DOHH2 (cell line): Measurements from ENCODE around the gene SHQ1.
"Not testable (repeated sequence)": the region's sequence is repeated elsewhere in the genome, so short reads cannot be mapped to it uniquely, and the experiment has no call there.

Source experiments
- H3F3A ChIP-seq: fragments of 200-600 bp; sonication (generic), shearing (Covaris generic); 2 replicates; pipeline ENCODE4 v1.6.0; 2016; ENCODE audit warnings: antibody characterized with exemption, mild to moderate bottlenecking; ENCODE audit not compliant: control insufficient read depth, insufficient read depth
- H3K27ac ChIP-seq: fragments of 200-600 bp; sonication (generic); 2 replicates; pipeline ENCODE4 v1.5.1; 2014; ENCODE audit warnings: low read depth, mild to moderate bottlenecking, low read length, moderate library complexity
- H3K27me3 ChIP-seq: fragments of 200-600 bp; sonication (generic); 2 replicates; pipeline ENCODE4 v1.6.1; 2014; ENCODE audit warnings: mild to moderate bottlenecking, low read length, mixed read lengths; ENCODE audit not compliant: control insufficient read depth
- H3K36me3 ChIP-seq: fragments of 200-600 bp; sonication (generic); 2 replicates; pipeline ENCODE4 v1.6.1; 2014; ENCODE audit warnings: mild to moderate bottlenecking, low read length, moderate library complexity, mixed read lengths; ENCODE audit not compliant: control insufficient read depth
- H3K4me1 ChIP-seq: fragments of 200-600 bp; sonication (generic); 2 replicates; pipeline ENCODE4 v1.6.1; 2014; ENCODE audit warnings: mild to moderate bottlenecking, low read length, mixed read lengths; ENCODE audit not compliant: control insufficient read depth
- H3K4me2 ChIP-seq: fragments of 200-600 bp; sonication (generic); 2 replicates; pipeline ENCODE4 v1.6.0; 2014; ENCODE audit warnings: mild to moderate bottlenecking, low read length, moderate library complexity
- H3K4me3 ChIP-seq: fragments of 200-600 bp; sonication (generic); 2 replicates; pipeline ENCODE4 v1.5.1; 2014; ENCODE audit warnings: mild to moderate bottlenecking, low read length, mixed read lengths
- H3K79me2 ChIP-seq: fragments of 200-600 bp; sonication (generic); 2 replicates; pipeline ENCODE4 v1.6.1; 2014; ENCODE audit warnings: mild to moderate bottlenecking, low read length, mixed read lengths; ENCODE audit not compliant: control insufficient read depth
- H3K9me2 ChIP-seq: fragments of 200-600 bp; sonication (generic); replicated peaks from 2 replicates; pipeline ENCODE4 v1.6.1; 2014; ENCODE audit warnings: mild to moderate bottlenecking, low read length, mixed read lengths; ENCODE audit not compliant: control insufficient read depth
- H3K9me3 ChIP-seq: fragments of 200-600 bp; sonication (generic); 2 replicates; pipeline ENCODE4 v1.6.1; 2014; ENCODE audit warnings: antibody characterized with exemption, low read length, mixed read lengths; ENCODE audit not compliant: control insufficient read depth, insufficient read depth
- H4K20me1 ChIP-seq: fragments of 200-600 bp; sonication (generic); 2 replicates; pipeline ENCODE4 v1.6.0; 2014; ENCODE audit warnings: low read depth, mild to moderate bottlenecking, antibody characterized with exemption, low read length, moderate library complexity; ENCODE audit not compliant: control insufficient read depth, insufficient read depth
- CTCF ChIP-seq: fragments of 200-600 bp; sonication (generic); IDR thresholded peaks from one replicate; pipeline ENCODE4 v1.5.1; 2014; ENCODE audit warnings: antibody characterized with exemption, mild to moderate bottlenecking, low read depth, low read length; ENCODE audit not compliant: poor library complexity, severe bottlenecking
- EZH2phosphoT487 ChIP-seq: fragments of 200-600 bp; sonication (generic); IDR thresholded peaks from 2 replicates; pipeline ENCODE4 v1.6.1; 2017; ENCODE audit warnings: borderline replicate concordance, mild to moderate bottlenecking, antibody characterized with exemption, low read length, moderate library complexity, mixed read lengths

The SHQ1 gene

GRCh38 chr3:72719137-72719536, 129.1 kb downstream of the SHQ1 start:
- H3K9me3 ChIP-seq = no peaks in the 10 kb centered on the region
- H3K27me3 ChIP-seq = peaks cover 3% of the 10 kb centered on the region
- no peak overlapping the region for H3K27ac ChIP-seq
- no peak overlapping the region for H3K4me2 ChIP-seq
- no peak for TF ChIP-seq CTCF
- no peak for TF ChIP-seq EZH2phosphoT487
- no peaks in the 10 kb centered on the region for H3F3A ChIP-seq
- no peaks in the 10 kb centered on the region for H3K4me1 ChIP-seq
- no peaks in the 10 kb centered on the region for H3K9me2 ChIP-seq
- H3K36me3 ChIP-seq = no peaks in the 10 kb centered on the region
- no peaks in the 10 kb centered on the region for H3K79me2 ChIP-seq
- no peaks in the 10 kb centered on the region for H4K20me1 ChIP-seq
- no peak overlapping the region for H3K4me3 ChIP-seq

- H3K9me2 ChIP-seq, H3F3A ChIP-seq, H3K4me3 ChIP-seq, H3K27me3 ChIP-seq, H3K27ac ChIP-seq, H3K4me1 ChIP-seq, H3K4me2 ChIP-seq, H3K79me2 ChIP-seq, H4K20me1 ChIP-seq, H3K36me3 ChIP-seq, H3K9me3 ChIP-seq: not testable (repeated sequence)
These were observed 134.1 kb downstream of the SHQ1 start for GRCh38 chr3:72714135-72714534.

DNA sequence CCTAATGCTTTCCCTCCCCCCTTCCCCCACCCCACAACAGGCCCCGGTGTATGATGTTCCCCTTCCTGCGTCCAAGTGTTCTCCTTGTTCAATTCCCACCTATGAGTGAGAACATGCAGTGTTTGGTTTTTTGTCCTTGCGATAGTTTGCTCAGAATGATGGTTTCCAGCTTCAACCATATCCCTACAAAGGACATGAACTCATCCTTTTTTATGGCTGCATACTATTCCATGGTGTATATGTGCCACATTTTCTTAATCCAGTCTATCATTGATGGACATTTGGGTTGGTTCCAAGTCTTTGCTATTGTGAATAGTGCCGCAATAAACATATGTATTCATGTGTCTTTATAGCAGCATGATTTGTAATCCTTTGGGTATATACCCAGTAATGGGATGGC, 137.8 kb downstream of the SHQ1 start:
- not testable (repeated sequence) for H3K4me3 ChIP-seq, H3K36me3 ChIP-seq, H4K20me1 ChIP-seq, H3K4me1 ChIP-seq, H3K9me3 ChIP-seq, H3F3A ChIP-seq, H3K9me2 ChIP-seq, H3K4me2 ChIP-seq, H3K27ac ChIP-seq, H3K79me2 ChIP-seq, H3K27me3 ChIP-seq

DNA sequence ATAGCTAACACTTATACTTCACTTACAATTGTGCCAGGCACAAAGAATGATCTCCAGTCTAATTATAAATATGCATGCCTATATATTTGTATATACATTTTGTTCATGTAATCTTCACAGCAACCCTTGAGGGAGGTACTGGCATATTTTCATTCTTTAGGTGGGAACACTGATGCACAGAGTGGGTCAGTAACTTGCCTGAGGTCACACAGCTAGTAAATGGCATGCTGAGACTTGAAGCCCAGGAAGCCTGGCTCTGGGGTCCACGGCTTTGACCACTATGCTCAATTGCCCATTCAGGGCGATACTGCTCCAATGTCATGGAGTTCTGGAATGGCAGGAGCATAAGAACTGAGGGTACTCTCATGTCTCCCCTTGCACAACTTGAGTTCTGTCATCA, 139.8 kb downstream of the SHQ1 start:
- H3K4me3 ChIP-seq = no peak overlapping the region
- no peaks in the 10 kb centered on the region for H3K79me2 ChIP-seq
- no peaks in the 10 kb centered on the region for H3K9me3 ChIP-seq
- no peak for TF ChIP-seq EZH2phosphoT487
- TF ChIP-seq CTCF = no peak
- H4K20me1 ChIP-seq = no peaks in the 10 kb centered on the region
- H3K4me2 ChIP-seq = no peak overlapping the region
- H3K9me2 ChIP-seq = no peaks in the 10 kb centered on the region
- no peaks in the 10 kb centered on the region for H3K27me3 ChIP-seq
- no peaks in the 10 kb centered on the region for H3K36me3 ChIP-seq
- no peaks in the 10 kb centered on the region for H3K4me1 ChIP-seq
- H3K27ac ChIP-seq = no peak overlapping the region
- no peaks in the 10 kb centered on the region for H3F3A ChIP-seq
